Head of caudate nucleus (tissue), 42 donors: ENCODE measurements around the gene CFC1.
"Not testable (repeated sequence)": the region's sequence is repeated elsewhere in the genome, so short reads cannot be mapped to it uniquely, and the experiment has no call there.

Experiments used
- DNase-seq, 42 donors: peaks; one replicate each; pipeline versions ENCODE4 v3.0.0 to v3.0.0-alpha.2; 2020 to 2021; ENCODE audit warnings: mixed read lengths in 7 of 42
- intact Hi-C: fragments of 100-400 bp; cut with DNase I; formaldehyde crosslinking; loops from one replicate; pipeline ENCODE4 v1.15.0; 2022

CFC1 gene

GRCh38 chr2:130588688-130589458 is 10.5 kb downstream of the CFC1 start:
- intact Hi-C loops, result not testable (repeated sequence)
- peak in 1 of 42 donors; percentile 22 for DNase-seq

GRCh38 chr2:130584726-130585125 is 14.6 kb downstream of the CFC1 start:
- intact Hi-C loops, result not testable (repeated sequence)

DNA sequence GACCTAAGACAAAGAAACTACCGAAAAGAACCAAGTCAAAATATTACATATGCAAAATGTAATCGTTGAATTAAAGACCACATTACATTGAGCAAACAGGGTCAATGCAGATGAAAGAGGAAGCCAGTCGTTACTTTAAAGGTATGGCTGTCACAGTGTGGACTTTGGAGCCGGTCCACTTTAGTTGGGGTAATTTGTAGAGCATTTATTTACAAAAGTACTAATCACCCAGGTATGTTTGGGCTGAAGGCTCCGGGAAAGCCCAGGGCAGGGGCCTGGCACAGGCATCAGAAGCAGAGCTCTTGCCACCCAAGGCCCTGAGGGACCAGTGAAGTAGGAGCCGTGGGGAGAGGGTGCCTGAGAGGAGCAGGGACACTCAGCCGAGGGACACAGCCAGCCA is 15.8 kb downstream of the CFC1 start:
- intact Hi-C loops, result not testable (repeated sequence)
- peak in 4 of 42 donors; percentile 1 to 27 (median 16) for DNase-seq

More at GRCh38 chr2:130584726-130585125, 14.6 kb downstream of the CFC1 start:
- peak in 2 of 42 donors; percentile 4 to 7 for DNase-seq

- peak in 1 of 42 donors; percentile 8 for DNase-seq
- intact Hi-C loops, result not testable (repeated sequence)
These were observed 16.4 kb downstream of the CFC1 start for GRCh38 chr2:130582970-130583369.

DNA sequence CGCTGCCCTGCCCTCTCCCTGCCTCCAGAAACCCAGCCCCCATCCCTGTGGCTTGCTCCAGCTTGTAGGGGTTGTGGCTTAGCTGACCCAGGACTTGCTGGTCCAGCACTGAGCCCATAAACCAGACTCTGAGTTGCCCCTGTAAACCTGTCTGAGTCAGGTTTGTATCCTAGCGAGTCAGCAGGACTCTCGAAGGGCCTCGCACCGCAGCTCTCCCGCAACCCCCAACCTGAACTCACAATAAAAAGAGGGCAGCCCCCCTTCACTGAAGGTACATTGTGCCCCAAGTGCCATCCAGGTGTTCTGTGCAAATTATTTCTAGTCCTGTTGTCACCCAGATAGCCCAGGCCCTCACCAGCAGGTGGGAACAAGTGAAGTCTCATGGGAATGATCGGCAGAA is 17.9 kb downstream of the CFC1 start:
- DNase-seq, result peak in 4 of 42 donors; percentile 2 to 10 (median 6)
- intact Hi-C loops, result not testable (repeated sequence)

DNA sequence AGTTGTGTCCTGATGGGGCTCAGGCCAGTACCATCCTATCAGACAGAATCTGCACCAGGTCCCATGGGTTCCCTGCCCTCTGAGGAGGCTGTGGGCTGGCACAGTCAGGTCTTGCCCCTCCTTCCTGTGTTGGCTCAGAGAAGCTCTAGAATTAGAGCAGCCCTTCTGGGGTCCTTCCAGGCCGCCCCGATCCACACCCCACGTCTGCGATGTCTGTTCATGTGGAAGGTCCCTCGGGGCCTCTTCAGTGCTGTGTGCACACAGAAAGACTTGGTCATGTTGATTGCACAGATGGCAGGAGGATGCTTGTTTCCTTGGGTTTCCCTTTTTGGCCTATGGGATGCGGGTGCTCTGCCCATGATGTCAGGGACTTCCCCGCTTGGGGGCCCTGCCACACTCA is 20.3 kb downstream of the CFC1 start:
- peak in 1 of 42 donors; percentile 1 for DNase-seq
- intact Hi-C loops, result not testable (repeated sequence)

DNA sequence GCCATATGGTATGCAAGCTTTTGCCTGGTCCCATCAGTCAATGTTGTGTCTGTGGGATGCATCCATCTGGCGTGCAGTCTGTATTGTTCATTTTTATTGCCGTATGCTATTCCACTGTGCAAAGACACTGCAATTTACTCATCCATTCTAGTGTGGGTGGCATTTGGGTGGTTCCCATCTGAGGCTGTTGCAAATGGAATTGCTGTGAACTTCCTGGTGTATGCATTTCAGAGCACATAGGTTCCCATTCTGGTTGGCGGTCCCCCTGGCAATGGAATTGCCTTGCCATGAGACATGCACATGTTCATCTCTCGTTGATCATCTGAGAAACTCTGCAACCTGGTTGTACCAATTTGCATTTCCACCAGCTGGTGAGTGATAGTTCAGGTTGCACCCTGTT is 21.8 kb downstream of the CFC1 start:
- DNase-seq, intact Hi-C loops: not testable (repeated sequence)

DNA sequence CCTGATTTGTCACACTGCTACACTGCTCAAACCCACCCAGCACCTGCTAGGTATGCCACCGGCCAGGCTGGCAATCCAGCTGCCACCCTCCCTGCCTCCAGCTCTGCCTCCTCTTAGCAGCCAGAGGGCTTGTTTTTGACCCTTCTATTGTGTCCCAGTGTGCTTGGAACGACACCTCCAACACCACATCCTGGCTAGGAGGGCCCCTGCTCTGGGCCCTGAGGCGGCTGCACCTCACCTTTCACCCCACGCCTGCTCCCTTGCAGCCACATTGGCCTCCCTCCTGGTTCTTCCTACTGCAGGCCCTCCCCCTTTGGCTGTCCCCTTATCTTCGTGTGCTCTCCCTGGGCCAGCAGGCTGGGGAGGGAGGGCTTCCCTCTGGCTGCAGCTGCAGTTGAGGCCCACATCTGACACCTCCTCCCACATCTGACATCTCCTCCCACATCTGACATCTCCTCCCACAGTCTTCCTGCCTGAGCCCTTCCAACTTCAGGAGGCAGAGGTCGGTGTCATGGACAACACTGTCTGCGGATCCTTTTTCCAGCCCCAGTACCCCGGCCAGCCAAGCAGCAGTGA is 23.1 kb downstream of the CFC1 start:
- intact Hi-C loops, DNase-seq: not testable (repeated sequence)

DNA sequence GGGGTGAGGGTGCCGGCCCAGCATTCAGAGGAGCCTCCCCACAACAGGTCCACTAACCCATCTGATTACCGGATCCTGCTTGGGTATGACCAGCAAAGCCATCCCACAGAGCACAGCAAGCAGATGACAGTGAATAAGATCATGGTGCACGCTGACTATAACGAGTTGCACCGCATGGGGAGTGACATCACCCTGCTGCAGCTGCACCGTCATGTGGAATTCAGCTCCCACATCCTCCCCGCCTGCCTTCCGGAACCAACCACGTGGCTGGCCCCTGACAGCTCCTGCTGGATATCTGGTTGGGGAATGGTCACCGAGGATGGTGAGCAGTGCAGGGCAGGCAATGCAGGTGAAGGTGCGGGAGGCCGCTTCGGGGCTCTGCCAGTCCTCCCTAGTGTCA is 25.1 kb downstream of the CFC1 start:
- peak in 6 of 42 donors; percentile 2 to 22 (median 10) for DNase-seq
- intact Hi-C loops, result not testable (repeated sequence)

GRCh38 chr2:130571929-130572328 is 27.4 kb downstream of the CFC1 start:
- DNase-seq, intact Hi-C loops: not testable (repeated sequence)

GRCh38 chr2:130566165-130566564 is 33.2 kb downstream of the CFC1 start:
- intact Hi-C loops, DNase-seq: not testable (repeated sequence)

DNA sequence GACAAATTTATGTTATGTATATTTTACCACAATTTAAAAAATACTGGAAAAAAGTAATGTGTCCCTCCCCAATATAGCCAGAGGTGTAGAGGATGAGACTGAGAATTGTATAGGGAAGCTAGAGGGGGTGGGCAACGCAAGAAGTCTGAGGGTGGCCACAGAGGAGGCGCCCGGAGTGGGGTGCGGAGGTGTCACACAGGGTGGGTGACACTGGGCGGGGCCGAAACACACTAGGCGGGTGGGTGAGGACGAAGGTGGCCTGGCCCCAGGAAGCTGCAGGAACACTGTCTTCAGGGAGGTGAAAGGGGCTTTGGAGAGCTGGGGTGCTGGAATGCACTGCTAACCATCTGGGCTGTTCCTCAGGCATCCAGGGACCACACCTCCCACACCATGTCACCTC is 42.9 kb downstream of the CFC1 start:
- DNase-seq, intact Hi-C loops: not testable (repeated sequence)

- DNase-seq, intact Hi-C loops: not testable (repeated sequence)
These were observed 45.2 kb downstream of the CFC1 start for GRCh38 chr2:130554178-130554577.

DNA sequence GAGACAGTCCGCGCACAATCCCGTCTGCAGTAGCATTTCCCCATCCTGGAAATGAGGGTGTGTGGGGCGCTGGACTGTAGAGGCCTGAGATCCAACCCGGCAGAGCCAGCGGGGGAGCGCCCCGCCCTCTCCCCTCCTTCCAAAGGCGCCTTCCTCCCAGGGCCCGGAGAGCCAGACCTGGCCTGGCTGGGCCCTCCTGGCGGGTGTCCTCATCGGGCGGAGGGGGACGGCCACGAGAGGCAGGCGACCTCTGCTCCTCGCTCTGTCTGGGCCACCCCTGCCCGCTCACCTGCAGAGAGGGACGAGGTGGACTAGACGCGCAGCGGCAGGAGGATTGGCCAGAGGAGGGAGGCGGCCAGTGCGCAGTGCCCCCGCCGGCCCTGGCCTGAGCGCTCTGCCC is 49.9 kb downstream of the CFC1 start:
- intact Hi-C loops, DNase-seq: not testable (repeated sequence)

DNA sequence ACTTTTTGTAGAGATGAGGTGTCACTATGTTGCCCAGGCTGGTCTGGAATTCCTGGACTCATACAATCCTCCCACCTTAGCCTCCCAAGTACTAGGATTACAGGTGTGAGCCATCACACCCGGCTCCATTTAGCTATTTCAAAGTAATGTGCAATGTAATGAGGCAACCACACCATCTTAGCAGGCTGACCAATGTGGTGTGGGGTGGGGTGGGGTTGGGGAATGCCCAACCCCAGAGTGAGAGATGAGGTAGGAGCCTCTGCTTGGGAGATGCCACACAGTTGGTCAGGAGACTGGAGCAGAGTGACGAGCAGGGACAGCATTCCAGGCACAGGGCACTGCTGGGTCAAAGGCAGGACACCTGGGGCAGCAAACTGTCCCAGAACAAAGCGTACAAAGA is 51.0 kb downstream of the CFC1 start:
- intact Hi-C loops, DNase-seq: not testable (repeated sequence)

- intact Hi-C loops, DNase-seq: not testable (repeated sequence)
These were observed 54.4 kb downstream of the CFC1 start for GRCh38 chr2:130544978-130545377.

GRCh38 chr2:130543785-130544528 is 55.4 kb downstream of the CFC1 start:
- DNase-seq, intact Hi-C loops: not testable (repeated sequence)

GRCh38 chr2:130542789-130543188 is 56.6 kb downstream of the CFC1 start:
- intact Hi-C loops, result not testable (repeated sequence)

More at GRCh38 chr2:130542789-130543188, 56.6 kb downstream of the CFC1 start:
- not testable (repeated sequence) for DNase-seq
